A549 treated with CpdA at 1 μM for 4 hours (cell line): Measurements from ENCODE around the gene PUS7. TPM values are rescaled to one million over a fixed set of nuclear protein-coding genes. Genes with fewer than 3 reads are reported as not detected.

Experiments used
- total RNA-seq: library from RNA; stranded (reverse); fragments of 200-300 nt; extraction: Qiagen RNA extraction; gene quantifications from 5 replicates; pipeline ENCODE4 v1.2.3, GENCODE V29; 2022; ENCODE audit warnings: low read depth

The PUS7 gene, protein sequence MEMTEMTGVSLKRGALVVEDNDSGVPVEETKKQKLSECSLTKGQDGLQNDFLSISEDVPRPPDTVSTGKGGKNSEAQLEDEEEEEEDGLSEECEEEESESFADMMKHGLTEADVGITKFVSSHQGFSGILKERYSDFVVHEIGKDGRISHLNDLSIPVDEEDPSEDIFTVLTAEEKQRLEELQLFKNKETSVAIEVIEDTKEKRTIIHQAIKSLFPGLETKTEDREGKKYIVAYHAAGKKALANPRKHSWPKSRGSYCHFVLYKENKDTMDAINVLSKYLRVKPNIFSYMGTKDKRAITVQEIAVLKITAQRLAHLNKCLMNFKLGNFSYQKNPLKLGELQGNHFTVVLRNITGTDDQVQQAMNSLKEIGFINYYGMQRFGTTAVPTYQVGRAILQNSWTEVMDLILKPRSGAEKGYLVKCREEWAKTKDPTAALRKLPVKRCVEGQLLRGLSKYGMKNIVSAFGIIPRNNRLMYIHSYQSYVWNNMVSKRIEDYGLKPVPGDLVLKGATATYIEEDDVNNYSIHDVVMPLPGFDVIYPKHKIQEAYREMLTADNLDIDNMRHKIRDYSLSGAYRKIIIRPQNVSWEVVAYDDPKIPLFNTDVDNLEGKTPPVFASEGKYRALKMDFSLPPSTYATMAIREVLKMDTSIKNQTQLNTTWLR
- total RNA-seq, result 25.8 to 38.7 TPM (median 27.0 TPM) in 5 replicates

DNA sequence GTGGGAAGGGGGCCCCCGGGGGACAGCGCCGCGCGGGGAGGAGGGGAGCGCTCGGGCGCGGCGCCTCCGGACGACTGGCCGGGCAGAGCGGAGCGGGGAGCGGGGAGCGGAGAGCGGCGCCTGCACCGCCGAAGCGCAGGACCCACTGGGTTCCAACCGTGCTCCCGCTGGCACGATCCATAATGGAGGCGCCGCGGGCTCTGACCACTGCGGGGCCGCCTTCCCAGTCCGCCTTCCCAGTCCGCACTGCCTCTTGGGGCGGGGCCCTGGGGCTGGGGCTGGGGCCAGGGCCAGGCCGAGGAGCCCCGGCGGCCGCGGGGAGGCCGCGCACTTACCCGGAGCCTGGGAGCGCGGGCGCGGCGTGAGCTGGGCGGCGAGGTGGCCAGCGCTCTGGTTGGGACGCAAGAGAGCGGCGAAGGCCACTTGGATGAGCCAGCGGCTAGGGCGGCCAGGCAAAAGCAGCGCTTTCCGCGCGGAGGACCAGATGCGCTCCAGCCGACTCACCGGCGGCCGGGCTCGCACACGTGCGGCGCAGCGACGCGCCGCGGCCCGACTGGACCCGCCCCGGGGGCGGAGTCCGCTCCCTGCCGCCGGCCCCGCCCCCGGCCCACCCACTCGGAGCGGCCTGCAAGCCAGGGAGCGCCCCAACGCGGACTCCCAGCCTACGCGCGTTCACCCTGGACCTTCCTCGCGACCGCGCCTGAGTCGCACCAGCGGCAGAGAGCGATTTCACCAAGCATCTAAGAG lies at the start of gene PUS7:
Gene PUS7, minus strand, starts transcription at position 555 of the 747 bp plus-strand sequence. CDS start 13,759 bp downstream, outside the sequence.

DNA sequence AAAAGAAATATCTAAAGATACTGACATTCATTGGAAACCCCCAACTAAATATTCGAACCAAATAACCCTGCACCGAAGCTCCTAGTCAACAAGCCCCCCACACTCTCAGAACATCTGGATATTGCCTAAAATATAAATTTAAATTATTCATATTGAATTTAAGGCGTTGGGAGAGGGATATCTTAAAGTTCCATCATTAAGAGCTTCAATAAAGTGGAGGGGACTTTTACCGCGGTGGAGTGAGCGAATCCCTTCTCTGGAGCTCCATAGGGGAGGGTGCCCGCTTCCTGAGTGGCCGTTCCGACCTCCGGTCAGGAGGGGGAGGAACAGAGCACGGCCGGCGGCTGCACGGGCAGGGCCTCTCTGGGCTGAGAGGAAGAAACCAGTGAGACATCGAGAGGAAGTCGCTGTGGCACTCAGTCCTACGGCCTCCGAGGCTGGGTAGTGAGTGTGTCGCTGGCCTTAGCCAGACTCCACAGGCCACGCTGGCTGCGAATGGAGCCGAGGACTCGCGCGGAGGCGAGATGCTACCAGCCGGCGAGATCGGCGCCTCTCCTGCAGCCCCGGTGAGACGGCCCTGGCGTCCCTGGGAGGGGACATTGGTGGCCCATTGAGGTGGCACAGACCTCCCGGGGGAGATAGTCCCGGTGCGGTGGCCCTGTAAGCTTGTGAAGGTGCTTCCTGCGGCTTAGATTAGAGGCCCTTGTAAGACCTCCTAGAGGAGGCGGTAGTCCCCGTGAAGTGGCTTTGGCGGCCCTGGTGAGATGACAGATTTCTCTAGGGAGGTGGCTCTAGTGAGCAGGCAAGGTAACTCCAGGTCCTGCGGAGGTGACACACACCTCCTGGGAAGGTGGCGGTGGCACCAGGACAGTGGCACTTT lies 10.0 kb upstream of the PUS7 start, which contains the start of gene RINT1:
Gene RINT1, plus strand, starts transcription at position 410 of the 880 bp plus-strand sequence. Its CDS starts 115 bp downstream, at position 525.

Other genes with a start within 250 kb of the PUS7 start
- 28.9 to 41.1 TPM (median 32.7 TPM) in 5 replicates for gene SRPK2, start 133.3 kb downstream of the PUS7 start, total RNA-seq
- gene RINT1, start 9.9 kb upstream of the PUS7 start, total RNA-seq, result 15.6 to 16.9 TPM (median 16.2 TPM) in 5 replicates
- 2.9 to 4.1 TPM (median 3.4 TPM) in 5 replicates for gene EFCAB10, start 59.2 kb upstream of the PUS7 start, total RNA-seq